ENCODE measurements around the gene B4GALT1.

Gene B4GALT1

GRCh38 chr9:33133186-33133585, 34.0 kb downstream of the B4GALT1 start:
- no peak overlapping the region for H3K9ac ChIP-seq (ENCODE audit: low read length in 5 of 5)
- no peaks in the 10 kb centered on the region for H3K9me3 ChIP-seq (ENCODE audit: control insufficient read depth in 5 of 5, low read length in 5 of 5)
- H3K4me1 ChIP-seq (ENCODE audit: control insufficient read depth in 5 of 5, insufficient read depth in 5 of 5, low read length in 5 of 5): peaks cover 4 to 68% (median 52%) of the 10 kb centered on the region in 5 donors
- H3K27me3 ChIP-seq (ENCODE audit: control insufficient read depth in 5 of 5, insufficient read depth in 4 of 5, low read length in 5 of 5): no peaks in the 10 kb centered on the region
- no peak overlapping the region for H3K4me3 ChIP-seq (ENCODE audit: low read depth in 1 of 5, low read length in 5 of 5)
- H3K27ac ChIP-seq (ENCODE audit: low read depth, low read length): no peak overlapping the region
- peaks cover 6 to 54% (median 48%) of the 10 kb centered on the region in 5 donors for H3K36me3 ChIP-seq (ENCODE audit: control insufficient read depth in 5 of 5, insufficient read depth in 5 of 5, low read length in 5 of 5)

GRCh38 chr9:33131790-33132772, 35.1 kb downstream of the B4GALT1 start:
- peak overlapping the region; percentile 50 for H3K27ac ChIP-seq (ENCODE audit: low read depth, low read length)
- H3K36me3 ChIP-seq (ENCODE audit: control insufficient read depth in 5 of 5, insufficient read depth in 5 of 5, low read length in 5 of 5): peaks cover 8 to 65% (median 56%) of the 10 kb centered on the region in 5 donors
- peaks cover 4 to 57% (median 44%) of the 10 kb centered on the region in 5 donors for H3K4me1 ChIP-seq (ENCODE audit: control insufficient read depth in 5 of 5, insufficient read depth in 5 of 5, low read length in 5 of 5)

GRCh38 chr9:33130961-33131789, 36.0 kb downstream of the B4GALT1 start:
- Histone ChIP-seq H3K9me3 (ENCODE audit: control insufficient read depth in 5 of 5, low read length in 5 of 5) (no peaks in the 10 kb centered on the region), H3K4me1 (ENCODE audit: control insufficient read depth in 5 of 5, insufficient read depth in 5 of 5, low read length in 5 of 5) (peaks cover 3 to 52% (median 39%) of the 10 kb centered on the region in 5 donors), H3K9ac (ENCODE audit: low read length in 5 of 5) (peak overlapping the region in 2 of 5 donors; percentile 21 to 39), H3K36me3 (ENCODE audit: control insufficient read depth in 5 of 5, insufficient read depth in 5 of 5, low read length in 5 of 5) (peaks cover 8 to 65% (median 56%) of the 10 kb centered on the region in 5 donors), H3K27ac (ENCODE audit: low read depth, low read length) (peak overlapping the region; percentile 50), H3K4me3 (ENCODE audit: low read depth in 1 of 5, low read length in 5 of 5) (no peak overlapping the region), H3K27me3 (ENCODE audit: control insufficient read depth in 5 of 5, insufficient read depth in 4 of 5, low read length in 5 of 5) (no peaks in the 10 kb centered on the region)

More at GRCh38 chr9:33131790-33132772, 35.1 kb downstream of the B4GALT1 start:
- H3K9ac ChIP-seq (ENCODE audit: low read length in 5 of 5): no peak overlapping the region
- no peak overlapping the region for H3K4me3 ChIP-seq (ENCODE audit: low read depth in 1 of 5, low read length in 5 of 5)
- H3K27me3 ChIP-seq (ENCODE audit: control insufficient read depth in 5 of 5, insufficient read depth in 4 of 5, low read length in 5 of 5): no peaks in the 10 kb centered on the region
- H3K9me3 ChIP-seq (ENCODE audit: control insufficient read depth in 5 of 5, low read length in 5 of 5): no peaks in the 10 kb centered on the region

- peaks cover 0 to 52% (median 39%) of the 10 kb centered on the region in 5 donors for H3K4me1 ChIP-seq (ENCODE audit: control insufficient read depth in 5 of 5, insufficient read depth in 5 of 5, low read length in 5 of 5)
- H3K27ac ChIP-seq (ENCODE audit: low read depth, low read length): no peak overlapping the region
- H3K9ac ChIP-seq (ENCODE audit: low read length in 5 of 5): peak overlapping the region in 3 of 5 donors; percentile 10 to 39 (median 27)
- no peak overlapping the region for H3K4me3 ChIP-seq (ENCODE audit: low read depth in 1 of 5, low read length in 5 of 5)
- H3K36me3 ChIP-seq (ENCODE audit: control insufficient read depth in 5 of 5, insufficient read depth in 5 of 5, low read length in 5 of 5): peaks cover 8 to 67% (median 61%) of the 10 kb centered on the region in 5 donors
- no peaks in the 10 kb centered on the region for H3K27me3 ChIP-seq (ENCODE audit: control insufficient read depth in 5 of 5, insufficient read depth in 4 of 5, low read length in 5 of 5)
- H3K9me3 ChIP-seq (ENCODE audit: control insufficient read depth in 5 of 5, low read length in 5 of 5): no peaks in the 10 kb centered on the region
These were observed 37.0 kb downstream of the B4GALT1 start for GRCh38 chr9:33129886-33130881.

GRCh38 chr9:33129251-33129885, 37.8 kb downstream of the B4GALT1 start:
- H3K9ac ChIP-seq (ENCODE audit: low read length in 5 of 5): peak overlapping the region in 3 of 5 donors; percentile 7 to 27 (median 10)
- peaks cover 0 to 52% (median 36%) of the 10 kb centered on the region in 5 donors for H3K4me1 ChIP-seq (ENCODE audit: control insufficient read depth in 5 of 5, insufficient read depth in 5 of 5, low read length in 5 of 5)
- H3K27me3 ChIP-seq (ENCODE audit: control insufficient read depth in 5 of 5, insufficient read depth in 4 of 5, low read length in 5 of 5): no peaks in the 10 kb centered on the region
- peaks cover 8 to 68% (median 59%) of the 10 kb centered on the region in 5 donors for H3K36me3 ChIP-seq (ENCODE audit: control insufficient read depth in 5 of 5, insufficient read depth in 5 of 5, low read length in 5 of 5)
- no peaks in the 10 kb centered on the region for H3K9me3 ChIP-seq (ENCODE audit: control insufficient read depth in 5 of 5, low read length in 5 of 5)
- no peak overlapping the region for H3K4me3 ChIP-seq (ENCODE audit: low read depth in 1 of 5, low read length in 5 of 5)
- no peak overlapping the region for H3K27ac ChIP-seq (ENCODE audit: low read depth, low read length)

GRCh38 chr9:33128570-33128969, 38.6 kb downstream of the B4GALT1 start:
- H3K36me3 ChIP-seq (ENCODE audit: control insufficient read depth in 5 of 5, insufficient read depth in 5 of 5, low read length in 5 of 5): peaks cover 8 to 65% (median 57%) of the 10 kb centered on the region in 5 donors
- H3K9ac ChIP-seq (ENCODE audit: low read length in 5 of 5): no peak overlapping the region
- H3K4me3 ChIP-seq (ENCODE audit: low read depth in 1 of 5, low read length in 5 of 5): no peak overlapping the region
- H3K27me3 ChIP-seq (ENCODE audit: control insufficient read depth in 5 of 5, insufficient read depth in 4 of 5, low read length in 5 of 5): no peaks in the 10 kb centered on the region
- H3K4me1 ChIP-seq (ENCODE audit: control insufficient read depth in 5 of 5, insufficient read depth in 5 of 5, low read length in 5 of 5): peaks cover 0 to 47% (median 31%) of the 10 kb centered on the region in 5 donors
- no peaks in the 10 kb centered on the region for H3K9me3 ChIP-seq (ENCODE audit: control insufficient read depth in 5 of 5, low read length in 5 of 5)
- H3K27ac ChIP-seq (ENCODE audit: low read depth, low read length): no peak overlapping the region

GRCh38 chr9:33127881-33128280, 39.3 kb downstream of the B4GALT1 start:
- no peak overlapping the region for H3K27ac ChIP-seq (ENCODE audit: low read depth, low read length)
- H3K4me3 ChIP-seq (ENCODE audit: low read depth in 1 of 5, low read length in 5 of 5): no peak overlapping the region
- no peaks in the 10 kb centered on the region for H3K9me3 ChIP-seq (ENCODE audit: control insufficient read depth in 5 of 5, low read length in 5 of 5)
- no peak overlapping the region for H3K9ac ChIP-seq (ENCODE audit: low read length in 5 of 5)
- no peaks in the 10 kb centered on the region for H3K27me3 ChIP-seq (ENCODE audit: control insufficient read depth in 5 of 5, insufficient read depth in 4 of 5, low read length in 5 of 5)
- peaks cover 8 to 59% (median 51%) of the 10 kb centered on the region in 5 donors for H3K36me3 ChIP-seq (ENCODE audit: control insufficient read depth in 5 of 5, insufficient read depth in 5 of 5, low read length in 5 of 5)
- H3K4me1 ChIP-seq (ENCODE audit: control insufficient read depth in 5 of 5, insufficient read depth in 5 of 5, low read length in 5 of 5): peaks cover 0 to 46% (median 30%) of the 10 kb centered on the region in 5 donors

GRCh38 chr9:33125871-33126823, 41.0 kb downstream of the B4GALT1 start:
- Histone ChIP-seq H3K4me1 (ENCODE audit: control insufficient read depth in 5 of 5, insufficient read depth in 5 of 5, low read length in 5 of 5) (peaks cover 2 to 40% (median 30%) of the 10 kb centered on the region in 5 donors), H3K9ac (ENCODE audit: low read length in 5 of 5) (no peak overlapping the region), H3K27me3 (ENCODE audit: control insufficient read depth in 5 of 5, insufficient read depth in 4 of 5, low read length in 5 of 5) (no peaks in the 10 kb centered on the region), H3K4me3 (ENCODE audit: low read depth in 1 of 5, low read length in 5 of 5) (no peak overlapping the region), H3K27ac (ENCODE audit: low read depth, low read length) (no peak overlapping the region), H3K9me3 (ENCODE audit: control insufficient read depth in 5 of 5, low read length in 5 of 5) (no peaks in the 10 kb centered on the region), H3K36me3 (ENCODE audit: control insufficient read depth in 5 of 5, insufficient read depth in 5 of 5, low read length in 5 of 5) (peaks cover 3 to 48% (median 40%) of the 10 kb centered on the region in 5 donors)
